Endothelial cell of umbilical vein (primary cell): ENCODE measurements around the gene ARF1.

Experiments
- EZH2 ChIP-seq: IDR thresholded peaks from 2 replicates; pipeline ENCODE4 v1.6.1; 2012; ENCODE audit warnings: borderline replicate concordance, low read depth, mild to moderate bottlenecking, moderate library complexity, low read length, inconsistent platforms; ENCODE audit not compliant: severe bottlenecking
- FOS ChIP-seq: IDR thresholded peaks from 2 replicates; pipeline ENCODE4 v1.6.1; 2011; ENCODE audit warnings: mild to moderate bottlenecking, low read length, moderate library complexity, borderline replicate concordance; ENCODE audit not compliant: insufficient read depth
- MYC ChIP-seq: IDR thresholded peaks from one replicate; pipeline ENCODE4 v1.6.1; 2011; ENCODE audit warnings: mild to moderate bottlenecking, low read depth, low read length
- POLR2A ChIP-seq: IDR thresholded peaks from 2 replicates; pipeline ENCODE4 v1.6.1; 2012; ENCODE audit warnings: low read depth, mild to moderate bottlenecking, control low read depth, low read length
- POLR2AphosphoS5 ChIP-seq: IDR thresholded peaks from 2 replicates; pipeline ENCODE4 v1.6.1; 2012; ENCODE audit warnings: low read depth, mild to moderate bottlenecking, control low read depth, low read length, moderate library complexity; ENCODE audit not compliant: insufficient read depth
- TF ChIP-seq, protein P1 (sequence below), 2 donors: IDR thresholded peaks; 1 replicate in 1 of 2; 2 replicates in 1 of 2; pipeline ENCODE4 v1.5.1; 2011; ENCODE audit warnings: low read length in 2 of 2, mild to moderate bottlenecking in 2 of 2, moderate library complexity in 2 of 2, control low read depth in 1 of 2, inconsistent platforms in 1 of 2, low read depth in 1 of 2; ENCODE audit not compliant: insufficient read depth in 1 of 2; ENCODE audit errors: extremely low read depth in 1 of 2
- TF ChIP-seq, protein P2 (sequence below): IDR thresholded peaks from 2 replicates; pipeline ENCODE4 v1.6.1; 2011; ENCODE audit not compliant: insufficient read depth, insufficient read length

DNA sequence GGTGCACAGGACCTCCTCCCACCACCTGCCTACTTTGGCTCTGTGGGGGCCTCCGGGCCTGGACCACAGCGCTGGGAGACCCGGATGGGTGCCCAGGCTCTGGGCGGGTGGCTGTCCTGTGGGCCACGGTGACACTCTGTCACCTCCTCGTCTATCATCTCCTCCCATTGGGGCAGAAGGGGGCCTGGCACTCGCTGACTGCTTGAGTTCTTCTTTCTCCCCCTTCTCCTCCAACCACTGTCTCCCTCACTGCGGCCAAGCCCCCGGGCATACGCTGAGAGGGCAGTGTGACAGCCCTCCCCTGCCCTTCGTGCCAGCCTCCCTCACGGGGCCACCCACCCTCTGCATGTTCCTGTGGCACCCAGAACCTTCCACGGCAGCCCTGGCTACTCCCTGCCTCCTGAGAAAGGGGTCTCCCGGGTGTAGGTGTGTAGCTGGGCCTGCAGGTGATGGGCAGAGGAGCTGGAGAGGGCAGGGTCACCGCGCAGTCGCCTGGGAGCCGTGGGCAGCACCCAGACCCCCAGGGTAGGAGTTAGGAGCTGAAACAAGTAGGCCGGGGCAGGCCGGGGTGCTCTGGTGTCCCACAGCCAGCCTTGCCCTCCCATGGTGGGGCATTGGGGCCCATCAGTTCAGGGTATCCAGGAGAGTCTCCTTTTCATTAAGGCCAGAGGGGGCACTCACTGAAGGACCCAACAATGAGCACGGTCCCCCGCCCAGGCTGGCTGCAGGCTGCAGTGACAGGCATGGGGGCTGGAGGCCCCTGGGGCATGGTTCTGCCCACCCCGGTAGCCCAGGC is 9.2 kb upstream of the ARF1 start:
- TF ChIP-seq, protein P1, sequence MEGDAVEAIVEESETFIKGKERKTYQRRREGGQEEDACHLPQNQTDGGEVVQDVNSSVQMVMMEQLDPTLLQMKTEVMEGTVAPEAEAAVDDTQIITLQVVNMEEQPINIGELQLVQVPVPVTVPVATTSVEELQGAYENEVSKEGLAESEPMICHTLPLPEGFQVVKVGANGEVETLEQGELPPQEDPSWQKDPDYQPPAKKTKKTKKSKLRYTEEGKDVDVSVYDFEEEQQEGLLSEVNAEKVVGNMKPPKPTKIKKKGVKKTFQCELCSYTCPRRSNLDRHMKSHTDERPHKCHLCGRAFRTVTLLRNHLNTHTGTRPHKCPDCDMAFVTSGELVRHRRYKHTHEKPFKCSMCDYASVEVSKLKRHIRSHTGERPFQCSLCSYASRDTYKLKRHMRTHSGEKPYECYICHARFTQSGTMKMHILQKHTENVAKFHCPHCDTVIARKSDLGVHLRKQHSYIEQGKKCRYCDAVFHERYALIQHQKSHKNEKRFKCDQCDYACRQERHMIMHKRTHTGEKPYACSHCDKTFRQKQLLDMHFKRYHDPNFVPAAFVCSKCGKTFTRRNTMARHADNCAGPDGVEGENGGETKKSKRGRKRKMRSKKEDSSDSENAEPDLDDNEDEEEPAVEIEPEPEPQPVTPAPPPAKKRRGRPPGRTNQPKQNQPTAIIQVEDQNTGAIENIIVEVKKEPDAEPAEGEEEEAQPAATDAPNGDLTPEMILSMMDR (IDR thresholded peaks at IDR 0.05; ENCODE audit: extremely low read depth in 1 of 2, insufficient read depth in 1 of 2, low read depth in 1 of 2, low read length in 2 of 2): no peak
- TF ChIP-seq POLR2A (no peak), EZH2 (no peak), MYC (no peak), POLR2AphosphoS5 (no peak), FOS (no peak)
- TF ChIP-seq, protein P2, sequence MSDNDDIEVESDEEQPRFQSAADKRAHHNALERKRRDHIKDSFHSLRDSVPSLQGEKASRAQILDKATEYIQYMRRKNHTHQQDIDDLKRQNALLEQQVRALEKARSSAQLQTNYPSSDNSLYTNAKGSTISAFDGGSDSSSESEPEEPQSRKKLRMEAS: no peak
